Right ventricle myocardium inferior (tissue), 1 donor: ENCODE measurements around the gene MUC5AC. TPM values are rescaled to one million over a fixed set of nuclear protein-coding genes. Genes with fewer than 3 reads are reported as not detected.
"Not testable (repeated sequence)": the region's sequence is repeated elsewhere in the genome, so short reads cannot be mapped to it uniquely, and the experiment has no call there.

Experiments
- ATAC-seq: fragments of 200-7000 bp; cut with Tn5 transposase; one replicate; pipeline ENCODE4 v1.9.1; 2020; ENCODE audit warnings: mild to moderate bottlenecking, moderate library complexity
- DNase-seq: peaks from one replicate; pipeline ENCODE4 v3.0.0; 2021; ENCODE audit errors: missing footprints
- intact Hi-C: fragments of 100-400 bp; cut with DNase I; formaldehyde crosslinking; loops from one replicate; pipeline ENCODE4 v1.11.0; 2022
- total RNA-seq: library from RNA; stranded (reverse); fragmentation: NEBNext Ultra II Directional; extraction: Animal tissue kit (Norgen Biotek cat#: 25700); gene quantifications from one replicate; pipeline ENCODE4 v1.2.1, GENCODE V29; 2021
- donor health status: DM: no; HTN: yes; CAD: no; lungs with severe emphysema.

Gene MUC5AC
- total RNA-seq, 1 donor from 2014 or later = not detected

DNA sequence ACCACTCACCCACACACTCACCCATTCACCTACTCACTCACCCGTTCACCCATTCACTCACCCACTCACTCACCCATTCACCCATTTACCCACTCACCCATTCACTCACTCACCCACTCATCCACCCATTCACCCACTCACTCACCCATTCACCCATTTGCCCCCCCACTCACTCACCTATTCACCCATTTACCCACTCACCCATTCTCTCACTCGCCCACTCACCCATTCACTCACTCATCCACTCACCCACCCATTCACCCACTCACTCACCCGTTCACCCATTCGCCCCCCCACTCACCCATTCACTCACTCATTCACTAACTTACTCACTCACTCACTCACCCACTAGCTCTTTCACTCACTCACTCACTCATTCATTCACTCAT lies 15.0 kb downstream of the MUC5AC start:
- no peak for ATAC-seq
- intact Hi-C loops = no loop called here
- no peak for DNase-seq

DNA sequence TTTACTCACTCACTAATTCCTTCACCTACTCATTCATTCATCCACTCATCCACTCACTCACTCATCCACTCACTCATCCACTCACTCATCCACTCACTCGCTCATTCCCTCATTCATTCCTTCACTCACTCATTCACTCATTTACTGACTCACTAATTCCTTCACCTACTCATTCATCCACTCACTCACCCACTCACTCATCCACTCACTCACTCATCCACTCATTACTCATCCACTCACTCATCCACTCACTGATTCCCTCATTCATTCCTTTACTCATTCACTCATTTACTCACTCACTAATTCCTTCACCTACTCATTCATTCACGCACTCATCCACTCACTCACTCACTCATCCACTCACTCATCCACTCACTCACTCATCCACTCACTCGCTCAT lies 15.6 kb downstream of the MUC5AC start:
- intact Hi-C loops, DNase-seq, ATAC-seq: not testable (repeated sequence)

DNA sequence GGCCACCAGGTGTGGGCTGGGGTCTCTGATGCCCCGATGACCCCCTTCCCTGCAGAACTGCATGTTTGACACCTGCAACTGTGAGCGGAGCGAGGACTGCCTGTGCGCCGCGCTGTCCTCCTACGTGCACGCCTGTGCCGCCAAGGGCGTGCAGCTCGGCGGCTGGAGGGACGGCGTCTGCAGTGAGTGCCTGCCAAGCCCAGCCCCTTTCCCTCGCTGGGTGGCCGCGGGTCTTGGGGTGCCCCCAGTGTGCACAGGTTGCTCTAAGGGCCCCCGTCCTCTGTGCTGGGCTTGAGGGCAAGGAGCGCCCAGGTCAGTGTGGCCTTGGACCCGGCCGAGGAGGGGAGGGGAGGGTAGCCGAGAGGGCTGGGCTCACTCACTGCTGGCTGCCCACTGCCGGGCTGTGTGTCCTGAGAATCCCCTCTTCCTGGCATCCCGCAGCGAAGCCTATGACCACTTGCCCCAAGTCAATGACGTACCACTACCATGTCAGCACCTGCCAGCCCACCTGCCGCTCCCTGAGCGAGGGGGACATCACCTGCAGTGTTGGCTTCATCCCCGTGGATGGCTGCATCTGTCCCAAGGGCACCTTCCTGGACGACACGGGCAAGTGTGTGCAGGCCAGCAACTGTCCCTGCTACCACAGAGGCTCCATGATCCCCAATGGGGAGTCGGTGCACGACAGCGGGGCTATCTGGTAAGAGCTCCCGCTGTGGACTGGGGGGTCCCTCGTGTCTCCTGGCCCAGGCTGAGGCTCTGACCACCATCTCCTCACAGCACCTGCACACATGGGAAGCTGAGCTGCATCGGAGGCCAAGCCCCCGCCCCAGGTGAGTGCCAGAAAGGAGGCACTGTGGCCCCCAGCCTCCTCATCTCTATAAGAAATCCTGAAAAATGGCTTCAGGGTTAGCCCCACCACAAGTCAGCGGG lies 17.0 kb downstream of the MUC5AC start:
- intact Hi-C loops = no loop called here
- DNase-seq (peak; percentile 37), ATAC-seq (no peak)

DNA sequence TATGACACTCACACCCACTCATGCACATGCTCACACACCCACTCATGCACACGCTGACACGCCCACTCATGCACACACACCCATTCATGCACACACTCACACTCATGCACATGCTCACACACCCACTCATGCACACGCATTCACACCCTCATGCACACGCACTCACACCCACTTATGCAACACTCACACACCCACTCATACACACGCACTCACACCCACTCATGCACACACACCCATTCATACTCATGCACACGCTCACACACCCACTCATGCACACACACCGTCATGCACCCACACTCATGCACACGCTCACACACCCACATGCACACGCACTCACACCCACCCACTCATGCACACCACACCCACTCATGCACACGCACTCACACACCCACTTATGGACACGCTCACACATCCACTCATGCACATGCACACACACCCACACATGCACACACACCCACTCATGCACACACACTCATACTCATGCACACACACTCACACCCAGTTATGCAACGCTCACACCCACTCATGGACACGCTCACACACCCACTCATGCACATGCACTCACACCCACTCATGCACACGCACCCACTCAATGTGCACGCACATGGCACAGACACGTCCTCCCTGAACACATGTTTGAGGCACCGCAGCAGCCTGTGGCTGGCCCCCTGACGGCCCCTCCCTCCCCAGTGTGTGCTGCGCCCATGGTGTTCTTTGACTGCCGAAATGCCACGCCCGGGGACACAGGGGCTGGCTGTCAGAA lies 17.9 kb downstream of the MUC5AC start:
- DNase-seq (peak; percentile 41), ATAC-seq (no peak)
- intact Hi-C loops = no loop called here

DNA sequence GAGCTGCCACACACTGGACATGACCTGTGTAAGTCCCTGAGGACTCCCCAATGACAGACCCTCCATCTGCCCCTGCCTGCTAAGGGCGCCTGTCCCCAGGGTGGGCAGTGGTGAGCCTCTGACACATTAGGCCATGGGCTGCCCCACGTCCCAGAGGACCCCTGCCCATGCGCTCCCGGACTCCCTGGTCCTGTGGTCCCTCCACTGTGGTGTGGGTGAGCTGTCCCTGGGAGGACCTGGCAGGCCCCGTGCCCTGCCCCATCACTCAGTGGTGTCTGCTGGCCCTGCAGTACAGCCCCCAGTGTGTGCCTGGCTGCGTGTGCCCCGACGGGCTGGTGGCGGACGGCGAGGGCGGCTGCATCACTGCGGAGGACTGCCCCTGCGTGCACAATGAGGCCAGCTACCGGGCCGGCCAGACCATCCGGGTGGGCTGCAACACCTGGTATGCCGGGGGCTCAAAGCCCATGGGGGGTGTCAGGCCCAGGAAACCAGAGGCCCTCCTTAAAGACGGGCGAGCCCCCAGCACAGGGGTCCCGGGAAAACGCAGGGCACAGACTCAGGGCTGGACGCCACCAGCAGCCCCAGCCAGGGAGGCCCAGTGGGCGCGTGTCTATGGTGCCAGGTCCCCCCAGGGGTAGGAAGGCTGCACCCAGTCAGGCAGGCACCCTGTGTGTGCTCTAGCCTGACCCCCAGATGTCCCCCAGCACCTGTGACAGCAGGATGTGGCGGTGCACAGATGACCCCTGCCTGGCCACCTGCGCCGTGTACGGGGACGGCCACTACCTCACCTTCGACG lies 18.7 kb downstream of the MUC5AC start:
- intact Hi-C loops = no loop called here
- ATAC-seq = no peak
- DNase-seq = peak; percentile 64

DNA sequence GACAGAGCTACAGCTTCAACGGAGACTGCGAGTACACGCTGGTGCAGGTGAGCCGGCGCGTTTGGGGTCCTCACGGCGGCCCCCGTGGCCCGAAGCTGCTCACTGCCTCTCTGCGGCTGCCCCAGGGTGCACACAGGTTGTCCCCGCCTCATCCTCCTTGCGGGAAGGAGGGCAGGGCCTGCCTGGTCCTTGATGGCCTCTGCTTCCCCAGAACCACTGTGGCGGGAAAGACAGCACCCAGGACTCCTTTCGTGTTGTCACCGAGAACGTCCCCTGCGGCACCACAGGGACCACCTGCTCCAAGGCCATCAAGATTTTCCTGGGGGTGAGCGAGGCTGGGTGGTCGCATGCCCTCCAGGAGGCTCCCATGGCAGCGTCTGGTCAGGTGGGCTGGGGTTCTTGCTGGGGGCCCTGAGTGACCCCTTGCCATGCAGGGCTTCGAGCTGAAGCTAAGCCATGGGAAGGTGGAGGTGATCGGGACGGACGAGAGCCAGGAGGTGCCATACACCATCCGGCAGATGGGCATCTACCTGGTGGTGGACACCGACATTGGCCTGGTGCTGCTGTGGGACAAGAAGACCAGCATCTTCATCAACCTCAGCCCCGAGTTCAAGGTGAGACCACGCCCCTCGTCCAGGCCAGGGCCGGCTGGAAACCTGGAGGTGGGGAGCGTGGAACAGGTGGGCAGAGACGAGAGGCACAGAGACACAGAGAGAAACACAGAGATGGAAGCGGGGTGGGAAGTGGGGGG lies 19.4 kb downstream of the MUC5AC start:
- no peak for ATAC-seq
- intact Hi-C loops = no loop called here
- DNase-seq = peak; percentile 56

DNA sequence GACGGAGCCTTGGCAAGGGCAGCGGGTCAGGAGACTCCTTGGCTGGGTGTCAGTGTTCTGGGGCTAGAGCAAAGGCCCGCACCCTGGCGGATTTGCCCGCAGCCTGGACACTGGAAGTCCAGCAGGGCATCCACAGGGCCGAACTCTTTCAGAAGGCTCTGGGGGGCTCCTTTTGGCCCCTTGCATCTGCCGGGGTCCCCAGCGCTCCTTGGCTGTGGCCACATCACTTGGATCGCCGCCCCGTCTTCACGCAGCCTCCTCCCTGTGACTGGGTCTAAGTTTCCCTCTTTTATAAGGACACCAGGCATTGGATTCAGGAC lies 20.0 kb downstream of the MUC5AC start:
- intact Hi-C loops = no loop called here
- ATAC-seq (no peak), DNase-seq (peak; percentile 63)

DNA sequence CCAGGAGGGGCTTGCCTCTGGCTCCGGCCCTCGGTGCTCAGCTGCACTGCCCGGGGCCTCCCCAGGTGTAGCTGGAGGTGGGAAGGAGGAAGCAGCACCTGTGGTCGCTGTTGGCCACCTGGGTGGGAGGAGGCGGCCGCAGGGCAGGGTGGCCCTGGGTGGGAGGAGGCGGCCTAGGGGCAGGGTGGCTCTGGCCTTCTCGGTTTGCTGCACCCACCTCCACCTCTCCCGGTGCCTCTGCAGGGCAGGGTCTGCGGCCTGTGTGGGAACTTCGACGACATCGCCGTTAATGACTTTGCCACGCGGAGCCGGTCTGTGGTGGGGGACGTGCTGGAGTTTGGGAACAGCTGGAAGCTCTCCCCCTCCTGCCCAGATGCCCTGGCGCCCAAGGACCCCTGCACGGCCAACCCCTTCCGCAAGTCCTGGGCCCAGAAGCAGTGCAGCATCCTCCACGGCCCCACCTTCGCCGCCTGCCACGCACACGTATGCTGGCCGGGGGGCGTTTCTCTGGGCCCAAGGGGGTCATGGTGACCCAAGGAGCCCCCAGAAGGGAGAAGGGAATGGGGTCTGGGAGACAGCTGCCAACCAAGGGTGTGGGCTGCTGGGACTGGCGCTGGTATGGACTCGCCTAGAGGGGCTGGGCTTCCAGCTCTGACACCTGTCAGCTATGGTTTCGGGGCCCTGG lies 20.6 kb downstream of the MUC5AC start:
- intact Hi-C loops = no loop called here
- DNase-seq (peak; percentile 32), ATAC-seq (no peak)

DNA sequence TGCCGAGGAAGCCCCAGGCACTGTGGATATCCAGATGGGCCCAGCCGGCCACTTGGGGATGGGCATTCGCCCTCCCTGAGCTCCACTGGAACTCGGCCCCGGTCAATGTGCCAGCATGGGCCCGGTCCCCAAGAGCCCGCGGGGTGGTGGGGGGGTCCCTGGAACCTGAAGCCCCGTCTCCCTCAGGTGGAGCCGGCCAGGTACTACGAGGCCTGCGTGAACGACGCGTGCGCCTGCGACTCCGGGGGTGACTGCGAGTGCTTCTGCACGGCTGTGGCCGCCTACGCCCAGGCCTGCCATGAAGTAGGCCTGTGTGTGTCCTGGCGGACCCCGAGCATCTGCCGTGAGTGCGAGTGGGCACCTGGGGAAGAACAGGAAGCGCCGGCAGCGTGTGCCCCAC lies 21.2 kb downstream of the MUC5AC start:
- intact Hi-C loops = no loop called here
- DNase-seq (peak; percentile 59), ATAC-seq (no peak)

DNA sequence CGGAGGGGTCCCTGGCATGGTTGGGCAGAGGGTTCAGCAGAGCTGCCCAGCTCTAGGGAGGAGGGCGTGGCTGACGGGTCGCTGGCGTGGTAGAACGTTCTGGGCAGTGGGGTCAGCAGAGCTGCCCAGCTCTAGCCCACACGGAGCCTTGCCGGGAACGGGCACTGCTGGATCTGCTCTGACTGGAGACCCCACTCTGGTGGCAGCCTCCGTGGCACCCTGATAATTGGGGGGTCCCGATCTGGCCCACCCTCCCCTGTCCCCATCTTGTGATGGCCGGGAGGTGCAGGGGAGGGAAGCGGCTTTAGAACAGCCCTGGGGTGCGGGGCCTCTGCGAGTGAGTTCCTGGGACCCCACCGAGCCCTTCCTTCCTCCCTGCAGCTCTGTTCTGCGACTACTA lies 21.9 kb downstream of the MUC5AC start:
- intact Hi-C loops = no loop called here
- DNase-seq (peak; percentile 54), ATAC-seq (no peak)

DNA sequence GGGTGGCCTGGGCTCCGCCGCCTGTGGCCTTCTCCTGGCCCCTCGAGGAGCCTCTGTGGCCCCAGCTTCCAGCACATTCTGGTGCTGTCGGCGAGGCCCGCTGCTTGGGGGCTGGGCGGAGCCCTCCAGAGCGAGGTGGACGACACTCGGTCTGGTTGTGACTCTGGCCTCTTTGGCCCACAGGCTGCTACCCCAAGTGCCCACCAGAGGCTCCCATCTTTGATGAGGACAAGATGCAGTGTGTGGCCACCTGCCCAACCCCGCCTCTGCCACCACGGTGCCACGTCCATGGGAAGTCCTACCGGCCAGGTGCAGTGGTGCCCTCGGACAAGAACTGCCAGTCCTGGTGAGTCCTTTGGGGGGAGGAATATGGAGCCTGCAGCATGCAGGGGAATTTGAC lies 22.4 kb downstream of the MUC5AC start:
- no peak for DNase-seq
- intact Hi-C loops = no loop called here
- ATAC-seq = no peak

DNA sequence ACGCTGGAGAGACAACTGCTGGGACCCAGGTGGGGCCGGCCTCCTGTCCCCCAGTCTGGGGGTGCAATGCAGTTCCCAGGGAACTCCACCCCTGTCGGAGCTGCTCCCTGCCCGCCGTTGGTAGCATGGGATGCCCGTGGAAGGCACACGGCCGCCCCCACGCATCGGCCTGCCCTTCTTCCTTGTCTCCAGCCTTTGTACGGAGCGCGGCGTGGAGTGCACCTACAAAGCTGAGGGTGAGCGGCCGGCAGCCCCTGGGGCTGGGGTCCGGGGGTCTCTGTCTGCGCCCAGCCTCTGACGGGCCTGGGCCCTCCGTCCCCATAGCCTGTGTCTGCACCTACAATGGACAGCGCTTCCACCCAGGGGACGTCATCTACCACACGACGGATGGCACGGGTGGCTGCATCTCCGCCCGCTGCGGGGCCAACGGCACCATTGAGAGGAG lies 23.2 kb downstream of the MUC5AC start:
- DNase-seq (peak; percentile 56), ATAC-seq (no peak)
- intact Hi-C loops = no loop called here

DNA sequence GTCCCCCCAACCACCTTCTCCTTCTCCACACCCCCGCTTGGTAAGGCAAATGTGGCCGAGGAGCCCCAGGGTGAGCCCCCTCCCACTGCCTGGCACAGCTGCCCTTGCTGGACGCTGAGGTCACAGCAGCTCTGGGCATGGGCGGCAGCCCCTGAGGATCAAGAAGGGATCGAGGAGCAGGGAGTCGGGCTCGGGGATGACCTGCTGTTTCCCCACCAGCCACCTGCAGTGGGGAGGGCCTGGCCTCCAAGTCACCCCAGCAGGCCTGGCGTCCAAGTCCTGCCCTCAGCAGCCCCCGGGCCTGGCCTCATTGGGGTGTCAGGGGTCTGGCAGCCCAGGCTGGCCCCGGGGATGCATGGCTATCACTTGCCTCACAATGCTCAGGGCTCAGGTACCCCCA lies 23.7 kb downstream of the MUC5AC start:
- DNase-seq (peak; percentile 27), ATAC-seq (no peak)
- intact Hi-C loops = no loop called here

DNA sequence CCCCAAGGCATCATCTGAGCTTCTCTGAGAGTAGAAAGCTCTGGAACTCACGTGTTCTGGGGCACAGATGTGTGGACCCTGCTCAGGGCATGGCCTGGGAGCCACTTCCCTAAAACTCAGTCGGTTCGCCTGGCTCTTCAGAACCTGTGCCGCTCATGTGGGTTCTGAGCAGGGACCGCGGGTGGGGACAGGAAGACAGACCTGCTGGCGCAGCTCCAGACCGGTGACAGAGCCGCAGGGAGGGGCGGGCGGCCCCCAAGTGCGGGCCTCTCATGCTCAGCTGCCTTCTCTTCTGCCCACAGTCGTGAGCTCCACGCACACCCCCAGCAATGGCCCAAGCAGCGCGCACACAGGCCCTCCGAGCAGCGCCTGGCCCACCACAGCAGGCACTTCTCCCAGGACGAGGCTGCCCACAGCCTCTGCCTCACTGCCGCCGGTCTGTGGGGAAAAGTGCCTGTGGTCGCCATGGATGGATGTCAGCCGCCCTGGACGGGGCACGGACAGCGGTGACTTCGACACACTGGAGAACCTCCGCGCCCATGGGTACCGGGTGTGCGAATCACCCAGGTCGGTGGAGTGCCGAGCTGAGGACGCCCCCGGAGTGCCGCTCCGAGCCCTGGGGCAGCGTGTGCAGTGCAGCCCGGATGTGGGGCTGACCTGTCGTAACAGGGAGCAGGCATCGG lies 24.2 kb downstream of the MUC5AC start:
- ATAC-seq = no peak
- DNase-seq = peak; percentile 59
- intact Hi-C loops = no loop called here

DNA sequence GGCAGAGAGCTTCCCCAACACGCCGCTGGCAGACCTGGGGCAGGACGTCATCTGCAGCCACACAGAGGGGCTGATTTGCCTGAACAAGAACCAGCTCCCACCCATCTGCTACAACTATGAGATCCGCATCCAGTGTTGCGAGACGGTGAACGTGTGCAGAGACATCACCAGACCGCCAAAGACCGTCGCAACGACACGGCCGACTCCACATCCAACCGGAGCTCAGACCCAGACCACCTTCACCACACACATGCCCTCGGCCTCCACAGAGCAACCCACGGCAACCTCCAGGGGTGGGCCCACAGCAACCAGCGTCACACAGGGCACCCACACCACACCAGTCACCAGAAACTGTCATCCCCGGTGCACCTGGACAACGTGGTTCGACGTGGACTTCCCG lies 26.4 kb downstream of the MUC5AC start:
- ATAC-seq, intact Hi-C loops, DNase-seq: not testable (repeated sequence)

DNA sequence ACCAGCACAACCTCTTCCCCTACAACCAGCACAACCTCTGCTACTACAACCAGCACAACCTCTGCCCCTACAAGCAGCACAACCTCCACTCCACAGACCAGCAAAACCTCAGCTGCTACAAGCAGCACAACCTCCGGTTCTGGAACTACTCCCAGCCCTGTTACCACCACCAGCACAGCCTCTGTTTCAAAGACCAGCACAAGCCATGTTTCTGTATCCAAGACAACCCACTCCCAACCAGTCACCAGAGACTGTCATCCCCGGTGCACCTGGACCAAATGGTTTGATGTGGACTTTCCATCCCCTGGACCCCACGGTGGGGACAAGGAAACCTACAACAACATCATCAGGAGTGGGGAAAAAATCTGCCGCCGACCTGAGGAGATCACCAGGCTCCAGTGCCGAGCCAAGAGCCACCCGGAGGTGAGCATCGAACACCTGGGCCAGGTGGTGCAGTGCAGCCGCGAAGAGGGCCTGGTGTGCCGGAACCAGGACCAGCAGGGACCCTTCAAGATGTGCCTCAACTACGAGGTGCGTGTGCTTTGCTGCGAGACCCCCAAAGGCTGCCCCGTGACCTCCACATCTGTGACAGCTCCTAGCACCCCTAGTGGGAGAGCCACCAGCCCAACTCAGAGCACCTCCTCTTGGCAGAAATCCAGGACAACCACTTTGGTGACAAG lies 30.8 kb downstream of the MUC5AC start:
- DNase-seq, intact Hi-C loops: not testable (repeated sequence)

DNA sequence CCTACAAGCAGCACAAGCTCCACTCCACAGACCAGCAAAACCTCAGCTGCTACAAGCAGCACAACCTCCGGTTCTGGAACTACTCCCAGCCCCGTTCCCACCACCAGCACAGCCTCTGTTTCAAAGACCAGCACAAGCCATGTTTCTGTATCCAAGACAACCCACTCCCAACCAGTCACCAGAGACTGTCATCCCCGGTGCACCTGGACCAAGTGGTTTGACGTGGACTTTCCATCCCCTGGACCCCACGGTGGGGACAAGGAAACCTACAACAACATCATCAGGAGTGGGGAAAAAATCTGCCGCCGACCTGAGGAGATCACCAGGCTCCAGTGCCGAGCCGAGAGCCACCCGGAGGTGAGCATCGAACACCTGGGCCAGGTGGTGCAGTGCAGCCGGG lies 32.1 kb downstream of the MUC5AC start:
- intact Hi-C loops, ATAC-seq: not testable (repeated sequence)
- peak; percentile 56 for DNase-seq

More for the DNA sequence above, 30.8 kb downstream of the MUC5AC start:
- not testable (repeated sequence) for ATAC-seq
